Ascending aorta (tissue), 2 donors: ENCODE measurements around the gene MORF4L1. TPM values are rescaled to one million over a fixed set of nuclear protein-coding genes. Genes with fewer than 3 reads are reported as not detected.
A peak's percentile ranks its signal among the peaks of the same experiment; 100 is the strongest.
"Not testable (repeated sequence)": the region's sequence is repeated elsewhere in the genome, so short reads cannot be mapped to it uniquely, and the experiment has no call there.

Source experiments
- DNase-seq, 2 donors: peaks; one replicate each; pipeline ENCODE4 v3.0.0-alpha.2; 2019; ENCODE audit warnings: low spot score in 2 of 2
- H3K27ac ChIP-seq, 2 donors: fragments of 200-600 bp; sonication (generic); one replicate each; pipeline ENCODE4 v1.5.1; 2016 to 2017; ENCODE audit warnings: mild to moderate bottlenecking in 1 of 2
- H3K27me3 ChIP-seq: fragments of 200-600 bp; sonication (generic); one replicate; pipeline ENCODE4 v1.5.1; 2017
- H3K36me3 ChIP-seq, 2 donors: fragments of 200-600 bp; sonication (generic); one replicate each; pipeline ENCODE4 v1.5.1; 2016
- H3K4me1 ChIP-seq, 2 donors: fragments of 200-600 bp; sonication (generic); one replicate each; pipeline ENCODE4 v1.5.1; 2016 to 2017; ENCODE audit warnings: mild to moderate bottlenecking in 1 of 2
- H3K4me3 ChIP-seq, 2 donors: fragments of 200-600 bp; sonication (generic); one replicate each; pipeline ENCODE4 v1.5.1; 2016 to 2017; ENCODE audit warnings: mild to moderate bottlenecking in 1 of 2
- H3K9me3 ChIP-seq, 2 donors: fragments of 200-600 bp; sonication (generic); one replicate each; pipeline ENCODE4 v1.5.1; 2016
- intact Hi-C: fragments of 100-400 bp; cut with DNase I; formaldehyde crosslinking; loops from one replicate; pipeline ENCODE4 v1.15.1; 2023
- total RNA-seq: library from RNA; depleted of rRNA; stranded (reverse); fragments of >200 nt; gene quantifications from one replicate; pipeline ENCODE4 v1.1.0, GENCODE V29; 2016
- TF ChIP-seq, protein P1 (sequence below), 3 experiments: fragments of 200-600 bp in 2 of 3; fragments of 450-650 bp in 1 of 3; sonication (generic) in 2 of 3; IDR thresholded peaks; one replicate each; pipeline ENCODE4 v1.5.1; 2016 to 2019; ENCODE audit warnings: antibody characterized with exemption in 3 of 3, mild to moderate bottlenecking in 1 of 3, moderate library complexity in 1 of 3

The MORF4L1 gene
- total RNA-seq, 1 donor from 2014 or later, result 108 TPM

DNA sequence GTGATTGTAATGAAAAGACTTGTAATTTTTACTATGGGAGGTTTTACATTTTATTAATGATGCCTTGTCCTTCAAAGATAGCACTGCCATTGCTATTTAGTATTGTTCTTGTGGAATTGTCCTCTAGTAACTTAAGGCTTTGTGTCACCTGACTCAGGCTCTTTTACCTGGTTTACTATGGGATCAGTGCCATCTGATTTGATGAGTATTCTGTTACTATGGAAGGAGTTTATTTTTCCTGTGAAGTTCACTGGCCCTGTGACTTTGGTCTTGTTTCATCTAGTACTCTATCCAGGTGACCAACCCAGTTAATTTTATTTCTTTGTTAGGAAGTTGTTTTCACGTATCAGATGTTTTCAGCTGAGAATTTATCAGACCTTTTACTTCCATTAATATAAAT lies 9.0 kb downstream of the MORF4L1 start:
- TF ChIP-seq, protein P1, sequence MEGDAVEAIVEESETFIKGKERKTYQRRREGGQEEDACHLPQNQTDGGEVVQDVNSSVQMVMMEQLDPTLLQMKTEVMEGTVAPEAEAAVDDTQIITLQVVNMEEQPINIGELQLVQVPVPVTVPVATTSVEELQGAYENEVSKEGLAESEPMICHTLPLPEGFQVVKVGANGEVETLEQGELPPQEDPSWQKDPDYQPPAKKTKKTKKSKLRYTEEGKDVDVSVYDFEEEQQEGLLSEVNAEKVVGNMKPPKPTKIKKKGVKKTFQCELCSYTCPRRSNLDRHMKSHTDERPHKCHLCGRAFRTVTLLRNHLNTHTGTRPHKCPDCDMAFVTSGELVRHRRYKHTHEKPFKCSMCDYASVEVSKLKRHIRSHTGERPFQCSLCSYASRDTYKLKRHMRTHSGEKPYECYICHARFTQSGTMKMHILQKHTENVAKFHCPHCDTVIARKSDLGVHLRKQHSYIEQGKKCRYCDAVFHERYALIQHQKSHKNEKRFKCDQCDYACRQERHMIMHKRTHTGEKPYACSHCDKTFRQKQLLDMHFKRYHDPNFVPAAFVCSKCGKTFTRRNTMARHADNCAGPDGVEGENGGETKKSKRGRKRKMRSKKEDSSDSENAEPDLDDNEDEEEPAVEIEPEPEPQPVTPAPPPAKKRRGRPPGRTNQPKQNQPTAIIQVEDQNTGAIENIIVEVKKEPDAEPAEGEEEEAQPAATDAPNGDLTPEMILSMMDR (IDR thresholded peaks at IDR 0.05), result no peak
- H3K27ac ChIP-seq, result no peak overlapping the region
- H3K4me3 ChIP-seq, result no peak overlapping the region
- intact Hi-C loops, result no loop called here
- no peaks in the 10 kb centered on the region for H3K27me3 ChIP-seq
- DNase-seq, result no peak
- peaks cover 5 to 60% of the 10 kb centered on the region in 2 donors for H3K4me1 ChIP-seq
- peaks cover 8 to 46% of the 10 kb centered on the region in 2 donors for H3K36me3 ChIP-seq
- no peaks in the 10 kb centered on the region for H3K9me3 ChIP-seq

GRCh38 chr15:78889000-78889399 lies 16.3 kb downstream of the MORF4L1 start:
- TF ChIP-seq, protein P1 (IDR thresholded peaks at IDR 0.05), result no peak
- H3K36me3 ChIP-seq, result peaks cover 56 to 75% of the 10 kb centered on the region in 2 donors

DNA sequence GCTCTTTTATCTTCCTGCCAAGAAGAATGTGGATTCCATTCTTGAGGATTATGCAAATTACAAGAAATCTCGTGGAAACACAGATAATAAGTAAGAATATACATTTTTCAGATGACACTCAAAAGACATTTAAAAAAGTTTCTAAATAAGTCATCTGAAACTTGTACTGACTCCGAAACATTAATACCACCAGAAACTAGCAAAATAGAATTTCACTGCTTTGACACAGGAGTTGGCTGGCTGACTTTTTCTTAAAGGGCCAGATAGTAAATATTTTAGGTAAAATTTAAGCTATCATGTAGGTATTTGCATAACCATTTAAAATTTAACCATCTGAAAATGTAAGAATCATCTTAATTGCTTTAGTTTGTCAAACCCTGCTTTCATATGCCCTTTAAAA lies 20.8 kb downstream of the MORF4L1 start:
- peaks cover 73 to 88% of the 10 kb centered on the region in 2 donors for H3K36me3 ChIP-seq
- TF ChIP-seq, protein P1 (IDR thresholded peaks at IDR 0.05), result no peak
- intact Hi-C loops, result no loop called here

More at GRCh38 chr15:78889000-78889399, 16.3 kb downstream of the MORF4L1 start:
- no peak for DNase-seq
- peaks cover 0 to 6% of the 10 kb centered on the region in 2 donors for H3K4me1 ChIP-seq
- intact Hi-C loops, result no loop called here
- no peaks in the 10 kb centered on the region for H3K9me3 ChIP-seq
- H3K27me3 ChIP-seq, result no peaks in the 10 kb centered on the region
- no peak overlapping the region for H3K4me3 ChIP-seq
- H3K27ac ChIP-seq, result no peak overlapping the region

DNA sequence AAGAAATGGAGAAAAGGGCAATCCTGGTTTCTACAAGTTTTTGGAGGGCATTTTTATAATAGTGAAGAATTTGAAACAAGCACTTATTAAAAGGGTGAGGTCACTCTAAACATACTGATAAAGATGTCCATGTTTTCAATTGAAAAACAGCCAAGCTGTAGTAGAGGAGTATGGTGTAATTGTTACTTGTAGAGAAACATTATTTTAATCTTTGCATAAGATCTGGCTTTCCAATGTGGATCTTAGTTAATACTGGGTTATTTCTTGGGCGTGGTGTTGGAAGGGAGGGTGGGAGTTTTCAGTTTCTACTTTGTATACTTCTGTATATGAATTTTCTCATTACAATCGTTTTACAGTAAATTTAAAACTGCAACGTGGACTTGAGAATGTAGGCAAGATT lies 22.8 kb downstream of the MORF4L1 start:
- H3K4me1 ChIP-seq, result no peaks in the 10 kb centered on the region
- intact Hi-C loops, result no loop called here
- DNase-seq, result no peak
- TF ChIP-seq, protein P1 (IDR thresholded peaks at IDR 0.05), result no peak
- H3K4me3 ChIP-seq, result no peak overlapping the region
- H3K36me3 ChIP-seq, result peaks cover 79 to 99% of the 10 kb centered on the region in 2 donors
- H3K9me3 ChIP-seq, result no peaks in the 10 kb centered on the region
- no peak overlapping the region for H3K27ac ChIP-seq
- H3K27me3 ChIP-seq, result no peaks in the 10 kb centered on the region

More for the DNA sequence above, 20.8 kb downstream of the MORF4L1 start:
- DNase-seq, result no peak
- Histone ChIP-seq H3K27ac (no peak overlapping the region), H3K9me3 (no peaks in the 10 kb centered on the region), H3K27me3 (no peaks in the 10 kb centered on the region), H3K4me1 (no peaks in the 10 kb centered on the region), H3K4me3 (no peak overlapping the region)

DNA sequence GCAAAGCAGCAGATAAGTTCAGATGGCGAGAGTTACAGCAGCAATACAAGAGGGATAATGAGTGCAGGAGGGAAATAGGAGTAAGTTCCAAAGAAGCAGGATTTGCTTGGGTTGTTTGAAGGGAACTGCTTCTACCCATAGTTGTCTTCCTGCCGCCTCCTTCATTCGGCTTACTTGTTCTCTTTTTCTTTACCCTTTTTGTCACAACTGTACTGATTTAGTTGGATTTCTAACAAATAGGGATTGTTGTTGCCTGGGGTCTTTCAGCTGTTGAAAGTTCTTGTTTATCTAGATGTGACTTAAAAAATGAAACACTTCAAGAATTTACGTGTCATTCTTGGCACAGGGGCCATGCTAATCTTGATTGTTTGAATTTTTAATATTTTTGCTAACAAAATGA lies 25.9 kb downstream of the MORF4L1 start:
- Histone ChIP-seq H3K4me1 (peaks cover 0 to 7% of the 10 kb centered on the region in 2 donors), H3K27me3 (no peaks in the 10 kb centered on the region), H3K36me3 (peaks cover 83 to 99% of the 10 kb centered on the region in 2 donors), H3K9me3 (no peaks in the 10 kb centered on the region), H3K4me3 (no peak overlapping the region), H3K27ac (no peak overlapping the region)
- no peak for DNase-seq
- intact Hi-C loops, result no loop called here
- TF ChIP-seq, protein P1 (IDR thresholded peaks at IDR 0.05), result no peak

DNA sequence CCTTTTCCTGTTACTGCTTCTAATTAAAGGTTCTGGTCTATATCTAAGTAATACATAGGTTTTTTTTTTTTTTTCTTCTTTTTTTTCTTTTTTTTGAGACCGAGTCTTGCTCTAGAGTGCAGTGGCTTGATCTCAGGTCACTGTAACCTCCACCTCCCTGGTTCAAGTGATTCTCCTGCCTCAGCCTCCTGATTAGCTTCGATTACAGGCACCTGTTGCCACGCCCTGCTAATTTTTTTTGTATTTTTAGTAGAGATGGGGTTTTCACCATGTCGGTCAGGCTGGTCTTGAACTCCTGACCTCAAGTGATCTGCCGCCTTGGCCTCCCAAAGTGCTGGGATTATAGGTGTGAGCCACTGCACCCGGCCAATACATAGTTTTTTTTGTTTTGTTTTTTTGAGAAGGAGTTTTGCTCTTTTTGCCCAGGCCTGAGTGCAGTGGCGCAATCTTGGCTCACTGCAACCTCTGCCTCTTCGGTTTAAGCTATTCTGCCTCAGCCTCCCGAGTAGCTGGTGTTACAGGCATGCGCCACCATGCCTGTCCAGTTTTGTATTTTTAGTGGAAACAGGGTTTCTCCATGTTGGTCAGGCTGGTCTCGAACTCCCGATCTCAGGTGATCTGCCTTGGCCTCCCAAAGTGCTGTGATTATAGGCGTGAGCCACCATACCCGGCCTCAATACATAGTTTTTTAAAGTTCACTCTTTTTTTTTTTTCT lies 28.3 kb downstream of the MORF4L1 start:
- not testable (repeated sequence) for DNase-seq, H3K4me3 ChIP-seq, H3K27ac ChIP-seq, H3K9me3 ChIP-seq, H3K27me3 ChIP-seq
- peaks cover 5 to 20% of the 10 kb centered on the region in 2 donors for H3K4me1 ChIP-seq
- peaks cover 79 to 92% of the 10 kb centered on the region in 2 donors for H3K36me3 ChIP-seq
- intact Hi-C loops, result loop anchor here (10.0 kb wide), 1 partner anchor 146 kb away; no protein-coding TSS in a partner anchor

DNA sequence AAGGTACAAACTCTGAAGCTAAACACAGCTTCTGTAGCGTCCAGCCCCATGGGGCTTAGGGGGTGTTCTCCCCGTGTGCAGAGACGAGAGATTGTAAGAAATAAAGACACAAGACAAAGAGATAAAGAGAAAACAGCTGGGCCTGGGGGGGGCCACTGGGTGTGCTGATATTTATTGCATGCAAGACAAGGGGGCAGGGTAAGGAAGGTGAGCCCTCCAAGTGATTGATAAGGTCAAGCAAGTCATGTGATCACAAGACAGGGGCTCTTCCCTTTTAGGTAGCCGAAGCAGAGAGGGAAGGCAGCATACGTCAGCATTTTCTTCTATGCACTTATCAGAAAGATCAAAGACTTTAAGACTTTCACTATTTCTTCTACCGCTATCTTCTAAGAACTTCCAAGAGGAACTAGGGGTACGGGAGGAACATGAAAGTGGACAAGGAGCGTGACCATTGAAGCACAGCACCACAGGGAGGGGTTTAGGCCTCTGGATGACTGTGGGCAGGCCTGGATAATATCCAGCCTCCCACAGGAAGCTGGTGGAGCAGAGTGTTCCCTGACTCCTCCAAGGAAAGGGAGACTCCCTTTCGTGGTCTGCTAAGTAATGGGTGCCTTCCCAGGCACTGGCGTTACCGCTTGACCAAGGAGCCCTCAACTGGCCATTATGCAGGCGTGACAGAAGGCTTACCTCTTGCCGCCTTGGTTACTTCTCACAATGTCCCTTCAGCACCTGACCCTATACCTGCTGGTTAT lies 29.8 kb downstream of the MORF4L1 start:
- intact Hi-C loops, result loop anchor here (10.0 kb wide), 1 partner anchor 148 kb away; no protein-coding TSS in a partner anchor
- peak overlapping the region in 1 of 2 donors; percentile 28 for H3K27ac ChIP-seq
- not testable (repeated sequence) for H3K9me3 ChIP-seq, DNase-seq, H3K27me3 ChIP-seq, H3K4me3 ChIP-seq
- peaks cover 7 to 33% of the 10 kb centered on the region in 2 donors for H3K4me1 ChIP-seq
- peaks cover 77 to 89% of the 10 kb centered on the region in 2 donors for H3K36me3 ChIP-seq
